Endothelial cell of umbilical vein (primary cell): ENCODE data around the gene CNTRL. TPM values are rescaled to one million over a fixed set of nuclear protein-coding genes. Genes with fewer than 3 reads are reported as not detected.
"Not testable (repeated sequence)": the region's sequence is repeated elsewhere in the genome, so short reads cannot be mapped to it uniquely, and the experiment has no call there.

Experiments used
- BruUV-seq: library from RNA; stranded (reverse); fragments of 400-500 nt; replicated peaks from 2 replicates; lab custom pipeline; 2021; lab: Mats Ljungman, UMichigan
- CTCF ChIA-PET: fragments of 300-600, 350-600 bp; sonication (Branson Sonifier 250); formaldehyde crosslinking; loops from one replicate; lab custom pipeline; 2021; ENCODE audit warnings: antibody characterized with exemption, inconsistent platforms; lab: Charles Lee
- POLR2A ChIA-PET: fragments of 300-600, 350-600 bp; sonication (Branson Sonifier 250); formaldehyde crosslinking; loops from one replicate; lab custom pipeline; 2021; ENCODE audit warnings: antibody characterized with exemption, inconsistent platforms; lab: Charles Lee
- DNase-seq: peaks from one replicate; pipeline ENCODE4 v3.0.0-alpha.2; 2011; ENCODE audit warnings: low read depth, low spot score
- FAIRE-seq: peaks from 2 replicates; lab custom pipeline; 2011; peaks lifted over from hg19 to GRCh38; lab: Jason Lieb, UNC
- H2AFZ ChIP-seq: 2 replicates; pipeline ENCODE4 v1.6.0; 2012; ENCODE audit warnings: low read depth, low read length, control low read depth, inconsistent platforms
- H3K27ac ChIP-seq: 2 replicates; pipeline ENCODE4 v1.5.1; 2011; ENCODE audit warnings: low read depth, mild to moderate bottlenecking, control low read depth, low read length, moderate library complexity; ENCODE audit not compliant: insufficient read depth
- H3K27me3 ChIP-seq, 2 experiments: 2 replicates each; pipeline versions ENCODE4 v1.6.0 to v1.6.1; 2011; ENCODE audit warnings: low read length in 2 of 2, mixed read lengths in 1 of 2; ENCODE audit not compliant: control insufficient read depth in 2 of 2, insufficient read depth in 2 of 2
- H3K36me3 ChIP-seq, 2 experiments: 2 replicates in 1 of 2; 3 replicates in 1 of 2; pipeline ENCODE4 v1.5.1; 2011; ENCODE audit warnings: low read length in 2 of 2, mild to moderate bottlenecking in 1 of 2, moderate library complexity in 1 of 2; ENCODE audit not compliant: control insufficient read depth in 2 of 2, insufficient read depth in 2 of 2; ENCODE audit errors: extremely low read depth in 1 of 2
- H3K4me1 ChIP-seq: 3 replicates; pipeline ENCODE4 v1.5.1; 2011; ENCODE audit warnings: mild to moderate bottlenecking, low read length; ENCODE audit not compliant: control insufficient read depth, insufficient read depth; ENCODE audit errors: extremely low read depth
- H3K4me2 ChIP-seq: 2 replicates; pipeline ENCODE4 v1.6.1; 2011; ENCODE audit warnings: low read length, control low read depth, mixed read lengths; ENCODE audit not compliant: insufficient read depth
- H3K4me3 ChIP-seq, 3 experiments: fragments of 200-600 bp in 1 of 3; sonication (generic), shearing (Covaris generic) in 1 of 3; replicated peaks in 1 of 3; 2 replicates each; pipeline ENCODE4 v1.5.1; 2011 to 2016; ENCODE audit warnings: control low read depth in 3 of 3, low read length in 3 of 3, mild to moderate bottlenecking in 2 of 3, inconsistent platforms in 1 of 3, low read depth in 1 of 3, moderate library complexity in 1 of 3; ENCODE audit not compliant: insufficient read depth in 1 of 3
- H3K79me2 ChIP-seq: 2 replicates; pipeline ENCODE4 v1.6.0; 2012; ENCODE audit warnings: low read length, inconsistent platforms; ENCODE audit not compliant: control insufficient read depth, insufficient read depth
- H3K9ac ChIP-seq: replicated peaks from 2 replicates; pipeline ENCODE3; 2011; ENCODE audit warnings: low read length, control low read depth; ENCODE audit not compliant: insufficient read depth; ENCODE audit errors: extremely low read depth
- H3K9me1 ChIP-seq: replicated peaks from 3 replicates; pipeline ENCODE4 v1.6.0; 2011; ENCODE audit warnings: mild to moderate bottlenecking, low read length; ENCODE audit not compliant: control insufficient read depth, insufficient read depth; ENCODE audit errors: extremely low read depth
- H3K9me3 ChIP-seq: replicated peaks from 2 replicates; pipeline ENCODE4 v1.5.1; 2012; ENCODE audit warnings: low read length, inconsistent platforms; ENCODE audit not compliant: control insufficient read depth, insufficient read depth
- H4K20me1 ChIP-seq: replicated peaks from 2 replicates; pipeline ENCODE3; 2011; ENCODE audit warnings: mild to moderate bottlenecking, low read length; ENCODE audit not compliant: control insufficient read depth, insufficient read depth; ENCODE audit errors: extremely low read depth
- FOS ChIP-seq: IDR thresholded peaks from 2 replicates; pipeline ENCODE4 v1.6.1; 2011; ENCODE audit warnings: mild to moderate bottlenecking, low read length, moderate library complexity, borderline replicate concordance; ENCODE audit not compliant: insufficient read depth
- MAX ChIP-seq: IDR thresholded peaks from 2 replicates; pipeline ENCODE4 v1.6.1; 2011; ENCODE audit not compliant: insufficient read depth, insufficient read length
- MYC ChIP-seq: IDR thresholded peaks from one replicate; pipeline ENCODE4 v1.6.1; 2011; ENCODE audit warnings: mild to moderate bottlenecking, low read depth, low read length
- dilution Hi-C: fragments of 300-500 bp; cut with MboI; formaldehyde crosslinking; loops from one replicate; pipeline ENCODE4 v1.15.0; 2019; ENCODE audit warnings: low sequenced_read_pairs; ENCODE audit not compliant: extremely low pct_ligation_motif_present
- intact Hi-C: fragments of 100-400 bp; cut with micrococcal nuclease; formaldehyde crosslinking; loops from one replicate; pipeline ENCODE4 v1.10.0; 2022
- polyA plus RNA-seq, 4 experiments: library from polyadenylated mRNA; depleted of rRNA in 3 of 4; stranded (reverse) in 3 of 4; unstranded in 1 of 4; fragments of >200 nt; gene quantifications; 2 replicates each; pipeline versions ENCODE4 v1.2.1 to v1.2.3, GENCODE V29; 2011 to 2012; ENCODE audit warnings: missing spikeins in 1 of 4
- total RNA-seq: library from RNA; stranded (reverse); gene quantifications from 2 replicates; pipeline ENCODE4 v1.2.3, GENCODE V29; 2021

CNTRL gene
- total and polyA plus RNA-seq, 2 donors (not counting 3 experiments of a cell fraction or from before 2014, with no cell fraction given) = 6.1 to 21.8 TPM

GRCh38 chr9:121034529-121034928, 40.2 kb upstream of the CNTRL start:
- DNase-seq = no peak
- no peaks in the 10 kb centered on the region for H3K36me3 ChIP-seq
- no peak for TF ChIP-seq FOS
- no peak for TF ChIP-seq MAX
- TF ChIP-seq MYC = no peak
- no peak overlapping the region for H3K4me2 ChIP-seq
- no peaks in the 10 kb centered on the region for H4K20me1 ChIP-seq
- no TSS peak for BruUV-seq
- H2AFZ ChIP-seq = no peak overlapping the region
- CTCF ChIA-PET = interaction anchor here (0.8 to 2.9 kb wide), 6 partner anchors 8 to 53 kb away, joined by 3 to 15 read pairs (median 4); partner anchors contain the start of gene C5
- dilution Hi-C loops (no loop called here), intact Hi-C loops (no loop called here)
- H3K9me3 ChIP-seq = no peaks in the 10 kb centered on the region
- H3K27me3 ChIP-seq = no peaks in the 10 kb centered on the region
- no peak overlapping the region for H3K4me3 ChIP-seq
- POLR2A ChIA-PET = no interaction called here
- H3K4me1 ChIP-seq = no peaks in the 10 kb centered on the region
- H3K27ac ChIP-seq = no peak overlapping the region
- H3K9ac ChIP-seq = no peak overlapping the region
- no peaks in the 10 kb centered on the region for H3K79me2 ChIP-seq
- FAIRE-seq = no peak
- no peaks in the 10 kb centered on the region for H3K9me1 ChIP-seq

GRCh38 chr9:121035717-121036116, 39.0 kb upstream of the CNTRL start:
- POLR2A ChIA-PET, FAIRE-seq: not testable (repeated sequence)

More at GRCh38 chr9:121035717-121036116, 39.0 kb upstream of the CNTRL start:
- CTCF ChIA-PET = interaction anchor here (1.1 to 2.9 kb wide), 9 partner anchors 11 to 280 kb away, joined by 3 to 15 read pairs (median 5); partner anchors contain the start of gene C5
- H4K20me1 ChIP-seq, H3K4me2 ChIP-seq, H3K36me3 ChIP-seq, H3K4me3 ChIP-seq, H3K4me1 ChIP-seq, dilution Hi-C loops, DNase-seq, H3K9me1 ChIP-seq, BruUV-seq, H3K27me3 ChIP-seq, H3K27ac ChIP-seq, intact Hi-C loops, H3K79me2 ChIP-seq, H2AFZ ChIP-seq, H3K9me3 ChIP-seq, H3K9ac ChIP-seq: not testable (repeated sequence)
